K562 (cell line): Measurements from ENCODE around the gene DMXL1. TPM values are rescaled to one million over a fixed set of nuclear protein-coding genes. Genes with fewer than 3 reads are reported as not detected.

ENCODE experiments used
- ATAC-seq: fragments of 200-7000 bp; cut with Tn5 transposase; 3 replicates; pipeline ENCODE4 v1.9.1; 2020; ENCODE audit warnings: moderate library complexity
- BruUV-seq: library from RNA; stranded (reverse); fragments of 400-500 nt; replicated peaks from 2 replicates; lab custom pipeline; 2021; lab: Mats Ljungman, UMichigan
- CTCF ChIA-PET: fragments of 300-600 bp; formaldehyde crosslinking; extraction: SDS; loops from one replicate; lab custom pipeline; 2021; ENCODE audit warnings: low intra/inter-chr PET ratio; lab: Yijun Ruan, JAX
- POLR2A ChIA-PET: fragments of 300-600, 350-650 bp; sonication (Branson Sonifier 250); formaldehyde crosslinking; extraction: SDS; loops from one replicate; lab custom pipeline; 2021; ENCODE audit warnings: antibody characterized with exemption, inconsistent platforms; lab: Yijun Ruan, JAX
- DNase-seq, 4 experiments: peaks; one replicate each; pipeline versions ENCODE4 v3.0.0 to v3.0.0-alpha.2; 2011 to 2018; ENCODE audit warnings: low spot score in 3 of 4, mixed read lengths in 3 of 4; ENCODE audit errors: extremely low read depth in 1 of 4
- FAIRE-seq: peaks from 2 replicates; lab custom pipeline; 2011; peaks lifted over from hg19 to GRCh38; lab: Jason Lieb, UNC
- H2AFZ ChIP-seq: 2 replicates; pipeline ENCODE4 v1.6.0; 2011; ENCODE audit warnings: low read depth, low read length, control low read depth, inconsistent platforms
- H3K27ac ChIP-seq: fragments of 200-600 bp; 3 replicates; pipeline ENCODE4 v1.8.0; 2011; ENCODE audit warnings: low read depth, mild to moderate bottlenecking, control low read depth, inconsistent platforms, low read length, moderate library complexity, mixed read lengths; ENCODE audit errors: extremely low read depth
- H3K27me3 ChIP-seq, 2 experiments: fragments of 300-600 bp in 1 of 2; 2 replicates in 1 of 2; 3 replicates in 1 of 2; pipeline versions ENCODE4 v1.6.0 to v1.8.0; 2011; ENCODE audit warnings: inconsistent platforms in 2 of 2, low read length in 2 of 2, mild to moderate bottlenecking in 1 of 2, mixed read lengths in 1 of 2, moderate library complexity in 1 of 2; ENCODE audit not compliant: control insufficient read depth in 2 of 2, insufficient read depth in 2 of 2
- H3K36me3 ChIP-seq: fragments of 300-600 bp; 3 replicates; pipeline ENCODE4 v1.8.0; 2011; ENCODE audit warnings: mild to moderate bottlenecking, low read length, inconsistent platforms; ENCODE audit not compliant: control insufficient read depth, insufficient read depth
- H3K4me1 ChIP-seq, 2 experiments: fragments of 200-600 bp in 1 of 2; replicated peaks in 1 of 2; 2 replicates in 1 of 2; 3 replicates in 1 of 2; pipeline versions ENCODE4 v1.5.1 to v1.8.0; 2011; ENCODE audit warnings: inconsistent platforms in 2 of 2, low read length in 2 of 2, mild to moderate bottlenecking in 1 of 2, mixed read lengths in 1 of 2, moderate library complexity in 1 of 2; ENCODE audit not compliant: control insufficient read depth in 2 of 2, insufficient read depth in 2 of 2
- H3K4me2 ChIP-seq: 2 replicates; pipeline ENCODE4 v1.6.1; 2011; ENCODE audit warnings: low read length, control low read depth, inconsistent platforms, mixed read lengths; ENCODE audit not compliant: insufficient read depth
- H3K4me3 ChIP-seq: fragments of 200-600 bp; sonication (generic), shearing (Covaris generic); 2 replicates; pipeline ENCODE4 v1.5.1; 2016; ENCODE audit warnings: control low read depth, inconsistent platforms
- H3K79me2 ChIP-seq: fragments of 200-600 bp; 3 replicates; pipeline ENCODE4 v1.8.0; 2011; ENCODE audit warnings: low read length, inconsistent platforms; ENCODE audit not compliant: control insufficient read depth, insufficient read depth
- H3K9ac ChIP-seq, 2 experiments: 2 replicates each; pipeline versions ENCODE4 v1.6.0 to v1.6.1; 2011; ENCODE audit warnings: low read depth in 2 of 2, low read length in 2 of 2, control low read depth in 1 of 2, inconsistent platforms in 1 of 2, mild to moderate bottlenecking in 1 of 2, mixed read lengths in 1 of 2; ENCODE audit not compliant: insufficient read depth in 1 of 2
- H3K9me1 ChIP-seq: one replicate; pipeline ENCODE4 v1.6.0; 2011; ENCODE audit warnings: inconsistent platforms, mild to moderate bottlenecking, low read length, moderate library complexity; ENCODE audit not compliant: control insufficient read depth, insufficient read depth
- H3K9me3 ChIP-seq: replicated peaks from 2 replicates; pipeline ENCODE4 v1.5.1; 2011; ENCODE audit warnings: low read depth, low read length, inconsistent platforms; ENCODE audit not compliant: control insufficient read depth, insufficient read depth
- H4K20me1 ChIP-seq: replicated peaks from 2 replicates; pipeline ENCODE4 v1.6.1; 2011; ENCODE audit warnings: low read length, inconsistent platforms, mixed read lengths; ENCODE audit not compliant: control insufficient read depth, insufficient read depth
- CBX3 ChIP-seq, 2 experiments: IDR thresholded peaks; 1 replicate in 1 of 2; 2 replicates in 1 of 2; pipeline ENCODE4 v1.6.1; 2012; ENCODE audit warnings: inconsistent platforms in 2 of 2, low read length in 2 of 2, borderline replicate concordance in 1 of 2, control low read depth in 1 of 2
- HEY1 ChIP-seq: fragments of 250-450 bp; sonication (Bioruptor Pico); IDR thresholded peaks from 2 replicates; pipeline ENCODE4 v1.5.0; 2020; ENCODE audit warnings: mild to moderate bottlenecking, moderate library complexity, borderline replicate concordance
- HSF4 ChIP-seq: fragments of 250-450 bp; sonication (Bioruptor Pico); IDR thresholded peaks from 2 replicates; pipeline ENCODE4 v2.1.2; 2022; ENCODE audit warnings: mild to moderate bottlenecking, moderate library complexity, borderline replicate concordance
- ILF3 ChIP-seq: fragments of 450-650 bp; IDR thresholded peaks from 2 replicates; pipeline ENCODE4 v1.6.1; 2018; ENCODE audit warnings: antibody characterized with exemption, mild to moderate bottlenecking, moderate library complexity, borderline replicate concordance
- NR1H2 ChIP-seq: sonication (generic); formaldehyde crosslinking; IDR thresholded peaks from 2 replicates; pipeline ENCODE4 v1.4.0; 2020; ENCODE audit warnings: mild to moderate bottlenecking, missing genetic modification reagents
- U2AF2 ChIP-seq: fragments of 200-400 bp; formaldehyde crosslinking; optimal IDR thresholded peaks from 2 replicates; pipeline ENCODE3; 2017; ENCODE audit warnings: low read depth, mild to moderate bottlenecking, low read length
- ZNF778 ChIP-seq: fragments of 450-650 bp; formaldehyde crosslinking; IDR thresholded peaks from 2 replicates; pipeline ENCODE4 v1.4.0; 2020; ENCODE audit warnings: mild to moderate bottlenecking, moderate library complexity
- WGBS: fragments of 100-300 bp; shearing (Covaris generic); methylation state at CpG from one replicate; pipeline ENCODE4 v1.1.6; 2016; ENCODE audit warnings: low coverage, mixed read lengths; ENCODE audit not compliant: insufficient coverage; ENCODE audit errors: missing lambda C conversion rate; 5-methylcytosine and 5-hydroxymethylcytosine counted together
- in situ Hi-C: fragments of 300-500 bp; cut with MboI; formaldehyde crosslinking; loops from 4 replicates; pipeline ENCODE4 v1.15.0; 2018; ENCODE audit warnings: inconsistent platforms, mixed read lengths
- intact Hi-C: fragments of 100-400 bp; cut with micrococcal nuclease; formaldehyde crosslinking; loops from 2 replicates; pipeline ENCODE4 v1.14.2; 2022
- polyA plus RNA-seq, 8 experiments: library from polyadenylated mRNA; depleted of rRNA in 4 of 8; stranded (reverse) in 5 of 8; unstranded in 3 of 8; fragments of >200 nt; fragmentation: Nextera tagmentation in 2 of 8; fragmentation: Illumina TruSeq in 1 of 8; extraction: Ambion mirVana in 2 of 8; extraction: Trizol in 1 of 8; gene quantifications; 2 replicates each; pipeline versions ENCODE4 v1.2.1 to v1.2.3, GENCODE V29; 2011 to 2014; ENCODE audit warnings: inconsistent platforms in 1 of 8, missing spikeins in 1 of 8
- total RNA-seq, 7 experiments: library from RNA; depleted of rRNA in 6 of 7; stranded (reverse); fragments of >200 nt in 6 of 7; fragmentation: Illumina TruSeq in 2 of 7; extraction: Trizol in 2 of 7; gene quantifications; 2 replicates each; pipeline versions ENCODE4 v1.2.1 to v1.2.3, GENCODE V29; 2011 to 2021; ENCODE audit warnings: low replicate concordance in 1 of 7
- TF ChIP-seq, protein P1 (sequence below), 3 experiments: fragments of 200-800 bp in 1 of 3; sonication (Bioruptor generic) in 1 of 3; sonication (generic) in 1 of 3; formaldehyde crosslinking in 1 of 3; IDR thresholded peaks; 2 replicates each; pipeline versions ENCODE4 v1.6.1 to v1.8.0; 2016 to 2022; ENCODE audit warnings: mild to moderate bottlenecking in 2 of 3, missing compliant biosample characterization in 2 of 3, missing genetic modification characterization in 2 of 3, missing genetic modification reagents in 1 of 3
- TF ChIP-seq, protein P2 (sequence below): sonication (generic); formaldehyde crosslinking; IDR thresholded peaks from 2 replicates; pipeline ENCODE4 v1.9.0; 2022; ENCODE audit warnings: mild to moderate bottlenecking, missing genetic modification reagents
- TF ChIP-seq, protein P3 (sequence below): fragments of 450-650 bp; IDR thresholded peaks from 2 replicates; pipeline ENCODE4 v1.6.1; 2016; ENCODE audit warnings: low read depth, mild to moderate bottlenecking, moderate library complexity
- TF ChIP-seq, protein P4 (sequence below): fragments of 150-350 bp; conservative IDR thresholded peaks from 2 replicates; pipeline ENCODE4 v1.6.1; 2014; ENCODE audit warnings: low read length
- TF ChIP-seq, protein P5 (sequence below), 2 experiments: fragments of 200-800 bp in 1 of 2; sonication (Bioruptor generic) in 1 of 2; sonication (generic) in 1 of 2; formaldehyde crosslinking in 1 of 2; IDR thresholded peaks in 1 of 2; conservative IDR thresholded peaks in 1 of 2; 2 replicates each; pipeline versions ENCODE4 v1.5.0 to v1.6.1; 2016 to 2020; ENCODE audit warnings: missing compliant biosample characterization in 1 of 2, missing genetic modification characterization in 1 of 2, missing genetic modification reagents in 1 of 2
- TF ChIP-seq, protein P6 (sequence below): sonication (generic); formaldehyde crosslinking; IDR thresholded peaks from 2 replicates; pipeline ENCODE4 v1.8.0; 2023; ENCODE audit warnings: mild to moderate bottlenecking, missing genetic modification reagents

Gene DMXL1
- total and polyA plus RNA-seq, 9 of the 15 experiments (the other 6 are each of a cell fraction or from before 2014, with no cell fraction given), result 8.3 to 40.3 (median 30.6) TPM

DNA sequence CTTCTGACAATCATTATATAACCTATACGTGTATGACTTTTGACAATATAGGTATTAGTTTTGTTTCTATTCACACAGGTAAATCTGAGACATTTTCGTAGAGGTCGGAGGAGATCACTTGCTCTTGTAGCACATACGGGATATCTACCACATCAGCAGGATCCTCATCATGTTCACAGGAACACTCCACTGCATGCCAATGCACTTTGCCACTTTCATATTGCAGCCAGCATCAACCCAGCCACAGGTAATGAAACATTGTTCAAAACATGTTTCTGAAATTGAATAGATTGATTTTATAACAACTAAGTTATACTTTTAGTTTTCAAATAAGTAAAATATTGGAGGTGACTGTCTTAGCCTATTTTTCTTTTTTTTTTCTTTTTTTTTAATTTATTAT lies 50.0 kb downstream of the DMXL1 start:
- in situ Hi-C loops (no loop called here), intact Hi-C loops (no loop called here)
- Histone ChIP-seq H3K79me2 (no peaks in the 10 kb centered on the region), H3K27ac (no peak overlapping the region), H3K9ac (no peak overlapping the region), H3K4me1 (no peaks in the 10 kb centered on the region), H4K20me1 (no peaks in the 10 kb centered on the region), H3K4me2 (no peak overlapping the region), H2AFZ (no peak overlapping the region), H3K36me3 (peaks cover 48% of the 10 kb centered on the region; the same call in 2 of the 3 replicates), H3K27me3 (no peaks in the 10 kb centered on the region), H3K4me3 (no peak overlapping the region), H3K9me3 (0 out of 2 replicates have a peak, but pooled peaks cover 2% of the 10 kb centered on the region), H3K9me1 (no peaks in the 10 kb centered on the region)
- POLR2A ChIA-PET, result no interaction called here
- no peak for DNase-seq
- 95% methylated on average over 4 of the region's 4 CpGs for WGBS
- TF ChIP-seq, protein P1, sequence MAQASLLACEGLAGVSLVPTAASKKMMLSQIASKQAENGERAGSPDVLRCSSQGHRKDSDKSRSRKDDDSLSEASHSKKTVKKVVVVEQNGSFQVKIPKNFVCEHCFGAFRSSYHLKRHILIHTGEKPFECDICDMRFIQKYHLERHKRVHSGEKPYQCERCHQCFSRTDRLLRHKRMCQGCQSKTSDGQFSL (CRISPR knock-in tag; IDR thresholded peaks at IDR 0.05), result no peak
- TF ChIP-seq, protein P1 (tag; IDR thresholded peaks at IDR 0.05), result no peak
- no peak for TF ChIP-seq ZNF778
- TF ChIP-seq CBX3 (IDR thresholded peaks at IDR 0.05; ENCODE audit: borderline replicate concordance in 1 of 2, low read length in 2 of 2), result no peak
- TF ChIP-seq, protein P2, sequence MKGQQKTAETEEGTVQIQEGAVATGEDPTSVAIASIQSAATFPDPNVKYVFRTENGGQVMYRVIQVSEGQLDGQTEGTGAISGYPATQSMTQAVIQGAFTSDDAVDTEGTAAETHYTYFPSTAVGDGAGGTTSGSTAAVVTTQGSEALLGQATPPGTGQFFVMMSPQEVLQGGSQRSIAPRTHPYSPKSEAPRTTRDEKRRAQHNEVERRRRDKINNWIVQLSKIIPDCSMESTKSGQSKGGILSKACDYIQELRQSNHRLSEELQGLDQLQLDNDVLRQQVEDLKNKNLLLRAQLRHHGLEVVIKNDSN (CRISPR knock-in tag), result no peak
- TF ChIP-seq U2AF2, result no peak
- TF ChIP-seq HSF4 (CRISPR knock-in tag), result no peak
- no peak for TF ChIP-seq HEY1 (CRISPR knock-in tag)
- TF ChIP-seq, protein P3, sequence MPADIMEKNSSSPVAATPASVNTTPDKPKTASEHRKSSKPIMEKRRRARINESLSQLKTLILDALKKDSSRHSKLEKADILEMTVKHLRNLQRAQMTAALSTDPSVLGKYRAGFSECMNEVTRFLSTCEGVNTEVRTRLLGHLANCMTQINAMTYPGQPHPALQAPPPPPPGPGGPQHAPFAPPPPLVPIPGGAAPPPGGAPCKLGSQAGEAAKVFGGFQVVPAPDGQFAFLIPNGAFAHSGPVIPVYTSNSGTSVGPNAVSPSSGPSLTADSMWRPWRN, result no peak
- TF ChIP-seq, protein P4, sequence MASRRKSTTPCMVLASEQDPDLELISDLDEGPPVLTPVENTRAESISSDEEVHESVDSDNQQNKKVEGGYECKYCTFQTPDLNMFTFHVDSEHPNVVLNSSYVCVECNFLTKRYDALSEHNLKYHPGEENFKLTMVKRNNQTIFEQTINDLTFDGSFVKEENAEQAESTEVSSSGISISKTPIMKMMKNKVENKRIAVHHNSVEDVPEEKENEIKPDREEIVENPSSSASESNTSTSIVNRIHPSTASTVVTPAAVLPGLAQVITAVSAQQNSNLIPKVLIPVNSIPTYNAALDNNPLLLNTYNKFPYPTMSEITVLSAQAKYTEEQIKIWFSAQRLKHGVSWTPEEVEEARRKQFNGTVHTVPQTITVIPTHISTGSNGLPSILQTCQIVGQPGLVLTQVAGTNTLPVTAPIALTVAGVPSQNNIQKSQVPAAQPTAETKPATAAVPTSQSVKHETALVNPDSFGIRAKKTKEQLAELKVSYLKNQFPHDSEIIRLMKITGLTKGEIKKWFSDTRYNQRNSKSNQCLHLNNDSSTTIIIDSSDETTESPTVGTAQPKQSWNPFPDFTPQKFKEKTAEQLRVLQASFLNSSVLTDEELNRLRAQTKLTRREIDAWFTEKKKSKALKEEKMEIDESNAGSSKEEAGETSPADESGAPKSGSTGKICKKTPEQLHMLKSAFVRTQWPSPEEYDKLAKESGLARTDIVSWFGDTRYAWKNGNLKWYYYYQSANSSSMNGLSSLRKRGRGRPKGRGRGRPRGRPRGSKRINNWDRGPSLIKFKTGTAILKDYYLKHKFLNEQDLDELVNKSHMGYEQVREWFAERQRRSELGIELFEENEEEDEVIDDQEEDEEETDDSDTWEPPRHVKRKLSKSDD, result no peak
- TF ChIP-seq, protein P5, sequence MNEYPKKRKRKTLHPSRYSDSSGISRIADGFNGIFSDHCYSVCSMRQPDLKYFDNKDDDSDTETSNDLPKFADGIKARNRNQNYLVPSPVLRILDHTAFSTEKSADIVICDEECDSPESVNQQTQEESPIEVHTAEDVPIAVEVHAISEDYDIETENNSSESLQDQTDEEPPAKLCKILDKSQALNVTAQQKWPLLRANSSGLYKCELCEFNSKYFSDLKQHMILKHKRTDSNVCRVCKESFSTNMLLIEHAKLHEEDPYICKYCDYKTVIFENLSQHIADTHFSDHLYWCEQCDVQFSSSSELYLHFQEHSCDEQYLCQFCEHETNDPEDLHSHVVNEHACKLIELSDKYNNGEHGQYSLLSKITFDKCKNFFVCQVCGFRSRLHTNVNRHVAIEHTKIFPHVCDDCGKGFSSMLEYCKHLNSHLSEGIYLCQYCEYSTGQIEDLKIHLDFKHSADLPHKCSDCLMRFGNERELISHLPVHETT (CRISPR knock-in tag; conservative IDR thresholded peaks at IDR 0.05 in 1 of 2, IDR thresholded peaks at IDR 0.05 in 1 of 2), result no peak
- TF ChIP-seq ILF3, result no peak
- TF ChIP-seq, protein P6, sequence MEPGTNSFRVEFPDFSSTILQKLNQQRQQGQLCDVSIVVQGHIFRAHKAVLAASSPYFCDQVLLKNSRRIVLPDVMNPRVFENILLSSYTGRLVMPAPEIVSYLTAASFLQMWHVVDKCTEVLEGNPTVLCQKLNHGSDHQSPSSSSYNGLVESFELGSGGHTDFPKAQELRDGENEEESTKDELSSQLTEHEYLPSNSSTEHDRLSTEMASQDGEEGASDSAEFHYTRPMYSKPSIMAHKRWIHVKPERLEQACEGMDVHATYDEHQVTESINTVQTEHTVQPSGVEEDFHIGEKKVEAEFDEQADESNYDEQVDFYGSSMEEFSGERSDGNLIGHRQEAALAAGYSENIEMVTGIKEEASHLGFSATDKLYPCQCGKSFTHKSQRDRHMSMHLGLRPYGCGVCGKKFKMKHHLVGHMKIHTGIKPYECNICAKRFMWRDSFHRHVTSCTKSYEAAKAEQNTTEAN (CRISPR knock-in tag), result no peak
- no peak for TF ChIP-seq NR1H2 (CRISPR knock-in tag)
- no peak for FAIRE-seq
- ATAC-seq, result no peak
- CTCF ChIA-PET, result no interaction called here
- no TSS peak for BruUV-seq
